Measurements from ENCODE around the gene FARP1.

Gene FARP1

DNA sequence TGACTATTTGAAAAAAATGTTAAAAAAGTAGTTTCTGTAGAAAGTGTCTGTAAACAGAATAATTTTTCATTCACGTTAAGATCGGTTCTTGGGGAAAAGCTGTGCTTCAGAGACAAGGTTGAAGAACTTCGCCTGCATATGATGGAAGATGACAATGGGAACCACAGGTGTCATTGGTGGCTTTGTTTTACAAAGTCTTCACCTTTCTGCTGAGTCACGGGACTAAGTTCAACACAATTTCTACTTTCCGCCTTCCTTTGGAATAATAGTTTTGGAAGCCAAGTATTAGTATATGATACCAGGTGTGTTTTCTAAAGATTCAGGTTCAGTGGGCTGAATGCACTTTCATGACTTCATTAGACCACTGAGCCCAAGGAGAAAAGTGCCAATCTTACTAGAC, 189.8 kb downstream of the FARP1 start:
- Histone ChIP-seq H4K91ac (ENCODE audit: low read depth, low read length) (no peak overlapping the region), H3K23ac (ENCODE audit: low read length) (no peak overlapping the region), H3K18ac (ENCODE audit: low read length) (no peak overlapping the region), H2BK5ac (ENCODE audit: low read depth, low read length, poor library complexity) (no peak overlapping the region), H3K14ac (ENCODE audit: low read length) (no peak overlapping the region), H3K9me3 (ENCODE audit: insufficient read depth, low read depth, low read length) (no peaks in the 10 kb centered on the region), H3K27me3 (ENCODE audit: insufficient read depth, low read length) (no peaks in the 10 kb centered on the region), H2AFZ (ENCODE audit: insufficient read depth, low read length, poor library complexity) (no peak overlapping the region), H3K4me1 (ENCODE audit: control insufficient read depth in 1 of 2, insufficient read depth in 2 of 2, low read length in 2 of 2) (peaks cover 0 to 9% of the 10 kb centered on the region in 2 experiments), H3K27ac (ENCODE audit: low read depth, low read length) (no peak overlapping the region), H2AK5ac (ENCODE audit: low read length) (no peak overlapping the region), H3K4ac (ENCODE audit: low read depth, low read length) (no peak overlapping the region), H2BK12ac (ENCODE audit: low read length) (no peak overlapping the region), H3K4me2 (ENCODE audit: low read length) (no peak overlapping the region), H3K79me2 (ENCODE audit: control insufficient read depth, insufficient read depth, low read length, poor library complexity) (no peaks in the 10 kb centered on the region), H4K12ac (ENCODE audit: low read depth, low read length) (no peak overlapping the region), H3K4me3 (ENCODE audit: low read depth, low read length) (no peak overlapping the region), H4K8ac (ENCODE audit: low read depth, low read length) (no peak overlapping the region), H3K36me3 (ENCODE audit: control insufficient read depth in 1 of 2, insufficient read depth in 2 of 2, low read length in 2 of 2) (no peaks in the 10 kb centered on the region), H3K79me1 (ENCODE audit: low read length) (no peaks in the 10 kb centered on the region), H2BK120ac (ENCODE audit: insufficient read depth, low read length, poor library complexity) (no peak overlapping the region), H3K9ac (ENCODE audit: low read length) (no peak overlapping the region)
- DNase-seq = no peak
- no CpG with 5 or more reads among the region's 5 CpGs for WGBS (ENCODE audit: extremely low coverage, insufficient coverage, insufficient read length)

DNA sequence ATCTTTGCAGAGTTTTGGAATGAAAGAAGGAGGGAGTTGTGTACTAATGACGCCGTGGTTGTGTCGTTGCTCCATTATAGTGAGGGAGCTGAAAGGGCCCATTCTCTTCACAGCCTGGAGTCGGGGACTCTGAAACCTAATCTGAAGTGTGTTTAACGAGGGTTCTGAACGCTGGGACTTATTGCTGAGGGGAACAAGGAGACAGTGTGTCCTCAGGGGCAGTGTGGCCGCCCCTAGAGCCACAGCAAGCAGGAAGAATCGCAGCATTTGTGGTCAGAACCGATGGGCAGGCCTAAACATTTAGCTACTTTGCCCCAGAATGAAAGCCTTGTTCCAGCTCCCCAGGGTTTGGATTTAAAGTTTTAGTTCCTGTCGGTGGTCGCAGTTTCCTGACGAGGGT, 190.6 kb downstream of the FARP1 start:
- H2BK5ac ChIP-seq (ENCODE audit: low read depth, low read length, poor library complexity) = no peak overlapping the region
- no peak overlapping the region for H4K12ac ChIP-seq (ENCODE audit: low read depth, low read length)
- H3K4me3 ChIP-seq (ENCODE audit: low read depth, low read length) = no peak overlapping the region
- no peak overlapping the region for H3K23ac ChIP-seq (ENCODE audit: low read length)
- no peak overlapping the region for H3K27ac ChIP-seq (ENCODE audit: low read depth, low read length)
- no peak overlapping the region for H4K91ac ChIP-seq (ENCODE audit: low read depth, low read length)
- no peaks in the 10 kb centered on the region for H3K36me3 ChIP-seq (ENCODE audit: control insufficient read depth in 1 of 2, insufficient read depth in 2 of 2, low read length in 2 of 2)
- no peak overlapping the region for H4K8ac ChIP-seq (ENCODE audit: low read depth, low read length)
- no peak overlapping the region for H2BK12ac ChIP-seq (ENCODE audit: low read length)
- no peaks in the 10 kb centered on the region for H3K79me1 ChIP-seq (ENCODE audit: low read length)
- H3K4me1 ChIP-seq (ENCODE audit: control insufficient read depth in 1 of 2, insufficient read depth in 2 of 2, low read length in 2 of 2) = peaks cover 0 to 5% of the 10 kb centered on the region in 2 experiments
- H3K9me3 ChIP-seq (ENCODE audit: insufficient read depth, low read depth, low read length) = no peaks in the 10 kb centered on the region
- DNase-seq = no peak
- H2AFZ ChIP-seq (ENCODE audit: insufficient read depth, low read length, poor library complexity) = no peak overlapping the region
- no peak overlapping the region for H2AK5ac ChIP-seq (ENCODE audit: low read length)
- no peaks in the 10 kb centered on the region for H3K27me3 ChIP-seq (ENCODE audit: insufficient read depth, low read length)
- H3K79me2 ChIP-seq (ENCODE audit: control insufficient read depth, insufficient read depth, low read length, poor library complexity) = no peaks in the 10 kb centered on the region
- H3K18ac ChIP-seq (ENCODE audit: low read length) = no peak overlapping the region
- no peak overlapping the region for H2BK120ac ChIP-seq (ENCODE audit: insufficient read depth, low read length, poor library complexity)
- no CpG with 5 or more reads among the region's 12 CpGs for WGBS (ENCODE audit: extremely low coverage, insufficient coverage, insufficient read length)
- no peak overlapping the region for H3K4me2 ChIP-seq (ENCODE audit: low read length)
- no peak overlapping the region for H3K9ac ChIP-seq (ENCODE audit: low read length)
- H3K14ac ChIP-seq (ENCODE audit: low read length) = no peak overlapping the region
- H3K4ac ChIP-seq (ENCODE audit: low read depth, low read length) = no peak overlapping the region

DNA sequence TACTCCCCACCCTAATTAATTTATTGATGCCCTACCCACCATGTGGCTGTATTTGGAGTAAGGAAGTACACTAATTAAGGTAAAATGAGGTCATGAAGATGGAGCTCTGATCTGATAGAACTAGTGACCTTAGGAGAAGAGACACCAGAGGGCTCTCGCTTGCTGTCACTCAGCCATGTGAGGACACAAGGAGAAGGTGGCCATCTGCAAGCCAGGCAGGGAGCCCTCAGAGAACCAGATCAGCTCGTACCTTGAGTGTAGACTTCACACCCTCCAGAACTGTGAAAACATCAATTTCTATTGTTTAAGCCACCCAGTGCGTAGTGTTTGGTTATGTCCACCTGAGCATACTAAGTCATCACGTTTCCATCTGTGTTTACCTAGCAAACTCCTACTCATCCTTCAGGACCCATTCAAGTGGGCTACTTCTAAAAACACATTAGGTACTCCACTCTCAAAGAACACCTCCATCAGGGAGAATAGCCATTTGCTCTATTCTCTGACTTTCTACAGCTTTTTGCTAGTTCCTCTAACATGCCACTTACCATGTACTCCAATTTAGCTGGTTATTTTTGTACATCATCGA, 191.8 kb downstream of the FARP1 start:
- no peak overlapping the region for H3K4me3 ChIP-seq (ENCODE audit: low read depth, low read length)
- H3K27me3 ChIP-seq (ENCODE audit: insufficient read depth, low read length) = no peaks in the 10 kb centered on the region
- no peak overlapping the region for H3K4me2 ChIP-seq (ENCODE audit: low read length)
- H3K4me1 ChIP-seq (ENCODE audit: control insufficient read depth in 1 of 2, insufficient read depth in 2 of 2, low read length in 2 of 2) = peaks cover 0 to 3% of the 10 kb centered on the region in 2 experiments
- no peaks in the 10 kb centered on the region for H3K36me3 ChIP-seq (ENCODE audit: control insufficient read depth in 1 of 2, insufficient read depth in 2 of 2, low read length in 2 of 2)
- no peak overlapping the region for H3K18ac ChIP-seq (ENCODE audit: low read length)
- H3K9me3 ChIP-seq (ENCODE audit: insufficient read depth, low read depth, low read length) = no peaks in the 10 kb centered on the region
- no peak overlapping the region for H2BK12ac ChIP-seq (ENCODE audit: low read length)
- no peaks in the 10 kb centered on the region for H3K79me2 ChIP-seq (ENCODE audit: control insufficient read depth, insufficient read depth, low read length, poor library complexity)
- H2AK5ac ChIP-seq (ENCODE audit: low read length) = no peak overlapping the region
- no peak overlapping the region for H2BK5ac ChIP-seq (ENCODE audit: low read depth, low read length, poor library complexity)
- H3K79me1 ChIP-seq (ENCODE audit: low read length) = no peaks in the 10 kb centered on the region
- DNase-seq = no peak
- no peak overlapping the region for H2BK120ac ChIP-seq (ENCODE audit: insufficient read depth, low read length, poor library complexity)
- H2AFZ ChIP-seq (ENCODE audit: insufficient read depth, low read length, poor library complexity) = no peak overlapping the region
- no peak overlapping the region for H3K23ac ChIP-seq (ENCODE audit: low read length)
- no peak overlapping the region for H4K91ac ChIP-seq (ENCODE audit: low read depth, low read length)
- H3K14ac ChIP-seq (ENCODE audit: low read length) = no peak overlapping the region
- WGBS (ENCODE audit: extremely low coverage, insufficient coverage, insufficient read length) = no CpG with 5 or more reads among the region's 5 CpGs
- H3K4ac ChIP-seq (ENCODE audit: low read depth, low read length) = no peak overlapping the region
- H3K9ac ChIP-seq (ENCODE audit: low read length) = no peak overlapping the region
- H3K27ac ChIP-seq (ENCODE audit: low read depth, low read length) = no peak overlapping the region
- no peak overlapping the region for H4K8ac ChIP-seq (ENCODE audit: low read depth, low read length)
- H4K12ac ChIP-seq (ENCODE audit: low read depth, low read length) = no peak overlapping the region

DNA sequence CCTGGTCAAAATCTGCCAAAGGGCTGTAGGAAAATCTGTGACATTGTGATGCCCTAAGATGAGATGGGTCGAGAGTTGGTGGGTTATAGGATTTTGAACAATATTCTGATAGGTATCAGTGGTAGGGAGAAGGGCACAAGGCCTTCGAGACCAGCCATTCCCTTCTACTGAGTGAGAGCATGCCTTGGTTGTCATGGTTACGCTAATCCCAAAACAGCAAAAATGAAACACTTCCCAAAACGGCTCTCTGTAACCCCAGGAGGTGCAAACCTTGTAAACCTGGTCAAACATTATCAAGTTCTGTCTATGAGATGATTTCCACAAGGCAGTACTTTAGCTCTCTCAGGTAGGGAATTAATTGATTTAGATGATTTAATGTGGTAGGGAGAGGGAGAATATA, 192.8 kb downstream of the FARP1 start:
- WGBS (ENCODE audit: extremely low coverage, insufficient coverage, insufficient read length) = no CpG with 5 or more reads among the region's 4 CpGs
- H3K14ac ChIP-seq (ENCODE audit: low read length) = no peak overlapping the region
- H4K12ac ChIP-seq (ENCODE audit: low read depth, low read length) = no peak overlapping the region
- H3K4me3 ChIP-seq (ENCODE audit: low read depth, low read length) = no peak overlapping the region
- no peak overlapping the region for H3K4me2 ChIP-seq (ENCODE audit: low read length)
- H2BK12ac ChIP-seq (ENCODE audit: low read length) = no peak overlapping the region
- H2BK5ac ChIP-seq (ENCODE audit: low read depth, low read length, poor library complexity) = no peak overlapping the region
- H3K9me3 ChIP-seq (ENCODE audit: insufficient read depth, low read depth, low read length) = no peaks in the 10 kb centered on the region
- no peak overlapping the region for H2AK5ac ChIP-seq (ENCODE audit: low read length)
- H3K4me1 ChIP-seq (ENCODE audit: control insufficient read depth in 1 of 2, insufficient read depth in 2 of 2, low read length in 2 of 2) = no peaks in the 10 kb centered on the region
- DNase-seq = no peak
- no peak overlapping the region for H4K91ac ChIP-seq (ENCODE audit: low read depth, low read length)
- no peak overlapping the region for H4K8ac ChIP-seq (ENCODE audit: low read depth, low read length)
- H3K23ac ChIP-seq (ENCODE audit: low read length) = no peak overlapping the region
- no peak overlapping the region for H3K27ac ChIP-seq (ENCODE audit: low read depth, low read length)
- no peak overlapping the region for H2BK120ac ChIP-seq (ENCODE audit: insufficient read depth, low read length, poor library complexity)
- H3K36me3 ChIP-seq (ENCODE audit: control insufficient read depth in 1 of 2, insufficient read depth in 2 of 2, low read length in 2 of 2) = no peaks in the 10 kb centered on the region
- no peaks in the 10 kb centered on the region for H3K79me2 ChIP-seq (ENCODE audit: control insufficient read depth, insufficient read depth, low read length, poor library complexity)
- H3K18ac ChIP-seq (ENCODE audit: low read length) = no peak overlapping the region
- no peaks in the 10 kb centered on the region for H3K27me3 ChIP-seq (ENCODE audit: insufficient read depth, low read length)
- no peaks in the 10 kb centered on the region for H3K79me1 ChIP-seq (ENCODE audit: low read length)
- H3K4ac ChIP-seq (ENCODE audit: low read depth, low read length) = no peak overlapping the region
- H3K9ac ChIP-seq (ENCODE audit: low read length) = no peak overlapping the region
- no peak overlapping the region for H2AFZ ChIP-seq (ENCODE audit: insufficient read depth, low read length, poor library complexity)

Data from trophoblast cell (in vitro differentiated cells and primary cell).